ENCODE measurements around the gene CHN2. TPM values are rescaled to one million over a fixed set of nuclear protein-coding genes. Genes with fewer than 3 reads are reported as not detected.
A peak's percentile ranks its signal among the peaks of the same experiment; 100 is the strongest.

The CHN2 gene
- total RNA-seq, 1 experiment from 2014 or later, result 5.0 TPM

GRCh38 chr7:29162577-29162976 lies 32.0 kb upstream of the CHN2 start:
- ATAC-seq (no peak), DNase-seq (ENCODE audit: low spot score) (no peak)
- Mint-ChIP-seq H3K27ac (no peak overlapping the region), H3K27me3 (ENCODE audit: low read depth) (no peaks in the 10 kb centered on the region), H3K4me3 (no peak overlapping the region), H3K4me1 (peaks cover under 1% of the 10 kb centered on the region), H3K36me3 (peaks cover 3% of the 10 kb centered on the region; the same call in 1 of the 2 replicates), H3K9me3 (peaks cover 24% of the 10 kb centered on the region)
- TF ChIP-seq IRF2 (CRISPR knock-in tag; IDR thresholded peaks at IDR 0.05; ENCODE audit: borderline replicate concordance, low read depth) (no peak), HMGA2 (CRISPR knock-in tag; IDR thresholded peaks at IDR 0.05) (no peak), SMAD4 (CRISPR knock-in tag; IDR thresholded peaks at IDR 0.05) (no peak), SP1 (CRISPR knock-in tag; conservative IDR thresholded peaks at IDR 0.05) (no peak)
- POLR2A ChIA-PET, result no interaction called here
- CTCF ChIA-PET, result no interaction called here

- Mint-ChIP-seq H3K27ac (no peak overlapping the region), H3K27me3 (ENCODE audit: low read depth) (no peaks in the 10 kb centered on the region), H3K4me1 (no peaks in the 10 kb centered on the region), H3K4me3 (no peak overlapping the region), H3K36me3 (peaks cover 3% of the 10 kb centered on the region; the same call in 1 of the 2 replicates), H3K9me3 (peaks cover 24% of the 10 kb centered on the region)
- DNase-seq (ENCODE audit: low spot score) (no peak), ATAC-seq (no peak)
- ChIA-PET POLR2A (no interaction called here), CTCF (no interaction called here)
- TF ChIP-seq AFF4 (CRISPR knock-in tag; IDR thresholded peaks at IDR 0.05; ENCODE audit: borderline replicate concordance) (no peak), EMX1 (CRISPR knock-in tag; IDR thresholded peaks at IDR 0.05) (no peak), ELF4 (CRISPR knock-in tag; IDR thresholded peaks at IDR 0.05; ENCODE audit: low read depth) (no peak), ATF1 (CRISPR knock-in tag; IDR thresholded peaks at IDR 0.05) (no peak), ZNF263 (CRISPR knock-in tag; IDR thresholded peaks at IDR 0.05; ENCODE audit: low read depth) (no peak), GABPB1 (CRISPR knock-in tag; IDR thresholded peaks at IDR 0.05) (0 out of 2 replicates have a peak, but pooled peaks have one; percentile 16)
These were observed 30.7 kb upstream of the CHN2 start for GRCh38 chr7:29163854-29164253.

- Mint-ChIP-seq H3K27ac (no peak overlapping the region), H3K27me3 (ENCODE audit: low read depth) (no peaks in the 10 kb centered on the region), H3K36me3 (peaks cover 3% of the 10 kb centered on the region; the same call in 1 of the 2 replicates), H3K4me3 (no peak overlapping the region), H3K4me1 (no peaks in the 10 kb centered on the region), H3K9me3 (peaks cover 14% of the 10 kb centered on the region)
- ATAC-seq (no peak), DNase-seq (ENCODE audit: low spot score) (no peak)
- POLR2A ChIA-PET, result no interaction called here
- TF ChIP-seq JUN (CRISPR knock-in tag; IDR thresholded peaks at IDR 0.05) (no peak), ARID4B (CRISPR knock-in tag; IDR thresholded peaks at IDR 0.05; ENCODE audit: borderline replicate concordance) (no peak)
- CTCF ChIA-PET, result interaction anchor here (3.0 kb wide), 1 partner anchor 22 kb away, joined by 13 read pairs; no protein-coding TSS in a partner anchor
These were observed 26.9 kb upstream of the CHN2 start for GRCh38 chr7:29167721-29168120.

- ATAC-seq (no peak), DNase-seq (ENCODE audit: low spot score) (no peak)
- POLR2A ChIA-PET, result no interaction called here
- H3K9me3 Mint-ChIP-seq, result peaks cover 11% of the 10 kb centered on the region
- H3K4me1 Mint-ChIP-seq, result no peaks in the 10 kb centered on the region
- H3K27ac Mint-ChIP-seq, result no peak overlapping the region
- no peaks in the 10 kb centered on the region for H3K27me3 Mint-ChIP-seq (ENCODE audit: low read depth)
- no peak overlapping the region for H3K4me3 Mint-ChIP-seq
- H3K36me3 Mint-ChIP-seq, result peaks cover 4% of the 10 kb centered on the region
- CTCF ChIA-PET, result interaction anchor here (0.5 to 2.2 kb wide), 4 partner anchors 19 to 127 kb away, joined by 3 to 9 read pairs (median 4); no protein-coding TSS in a partner anchor
- TF ChIP-seq CREB1 (CRISPR knock-in tag; IDR thresholded peaks at IDR 0.05), result no peak
- TF ChIP-seq SMAD3 (CRISPR knock-in tag; IDR thresholded peaks at IDR 0.05; ENCODE audit: borderline replicate concordance), result no peak
- no peak for TF ChIP-seq ATF6 (CRISPR knock-in tag; IDR thresholded peaks at IDR 0.05)
- no peak for TF ChIP-seq PRRX2 (CRISPR knock-in tag; IDR thresholded peaks at IDR 0.05)
- TF ChIP-seq MLX (CRISPR knock-in tag; IDR thresholded peaks at IDR 0.05), result no peak
- no peak for TF ChIP-seq ZNF512 (CRISPR knock-in tag; IDR thresholded peaks at IDR 0.05; ENCODE audit: borderline replicate concordance)
These were observed 23.8 kb upstream of the CHN2 start for GRCh38 chr7:29170781-29171180.

Data from WTC11 (cell line).